ENCODE results near the gene RFNG.

RFNG gene

DNA sequence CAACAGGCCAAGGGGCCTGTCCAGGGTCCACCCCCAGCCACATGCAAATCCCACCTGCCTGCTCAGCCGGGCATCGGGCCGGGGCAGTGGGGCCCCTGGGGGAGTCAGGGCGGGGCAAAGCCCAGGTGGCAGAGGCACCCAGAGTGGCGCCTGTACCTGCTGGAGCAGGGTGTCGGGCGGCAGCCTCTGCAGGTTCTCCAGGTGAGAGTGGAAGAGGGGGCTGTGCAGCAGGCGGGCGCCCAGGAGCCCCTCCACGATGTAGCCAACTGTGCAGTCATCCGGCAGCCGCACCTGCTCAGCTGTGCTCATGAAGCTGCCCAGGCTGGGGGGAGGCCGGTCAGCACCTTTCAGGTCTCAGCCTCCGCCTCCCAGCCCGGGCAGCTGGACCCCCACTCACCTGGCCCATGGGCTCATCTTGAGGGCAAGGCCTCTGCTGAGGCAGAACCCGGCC, 2.1 kb downstream of the RFNG start:
- H3K36me3 ChIP-seq (ENCODE audit: control insufficient read depth, insufficient read depth, low read length) = peaks cover 16% of the 10 kb centered on the region
- H3K4me3 ChIP-seq (ENCODE audit: insufficient read depth, low read depth, low read length, poor library complexity, severe bottlenecking) = no peak overlapping the region
- DNase-seq = no peak
- H3K9me3 ChIP-seq (ENCODE audit: control insufficient read depth, low read length) = no peaks in the 10 kb centered on the region
- peaks cover 25% of the 10 kb centered on the region for H3K4me1 ChIP-seq (ENCODE audit: control insufficient read depth, insufficient read depth, low read length, poor library complexity, severe bottlenecking)
- no peaks in the 10 kb centered on the region for H3K27me3 ChIP-seq (replicated peaks; ENCODE audit: control insufficient read depth, insufficient read depth, low read length, poor library complexity, severe bottlenecking)
- no peak overlapping the region for H3K27ac ChIP-seq (ENCODE audit: insufficient read depth, low read length, poor library complexity, severe bottlenecking)

DNA sequence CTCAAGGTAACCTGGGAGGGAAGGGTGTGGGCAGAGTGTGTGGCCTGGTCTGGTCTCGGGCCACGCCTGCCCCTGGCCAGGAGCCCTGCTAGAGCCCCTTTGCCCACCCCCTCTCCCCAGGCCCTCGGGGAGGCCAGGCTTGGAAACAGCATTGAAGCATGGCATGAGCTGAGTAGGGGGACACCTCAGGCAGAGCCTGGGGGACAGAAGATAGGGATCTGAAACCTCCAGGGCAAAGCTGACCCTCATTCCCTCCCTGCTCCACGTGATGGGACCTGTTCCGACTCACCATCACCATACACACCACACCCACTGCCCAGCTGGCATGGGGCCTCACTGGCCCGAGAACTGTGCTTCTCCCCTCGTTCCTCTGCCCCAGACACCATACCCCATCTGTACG, 2.5 kb downstream of the RFNG start:
- H3K36me3 ChIP-seq (ENCODE audit: control insufficient read depth, insufficient read depth, low read length) = peaks cover 11% of the 10 kb centered on the region
- no peaks in the 10 kb centered on the region for H3K9me3 ChIP-seq (ENCODE audit: control insufficient read depth, low read length)
- H3K27me3 ChIP-seq (replicated peaks; ENCODE audit: control insufficient read depth, insufficient read depth, low read length, poor library complexity, severe bottlenecking) = no peaks in the 10 kb centered on the region
- peaks cover 25% of the 10 kb centered on the region for H3K4me1 ChIP-seq (ENCODE audit: control insufficient read depth, insufficient read depth, low read length, poor library complexity, severe bottlenecking)
- no peak for DNase-seq
- H3K27ac ChIP-seq (ENCODE audit: insufficient read depth, low read length, poor library complexity, severe bottlenecking) = no peak overlapping the region
- H3K4me3 ChIP-seq (ENCODE audit: insufficient read depth, low read depth, low read length, poor library complexity, severe bottlenecking) = no peak overlapping the region

DNA sequence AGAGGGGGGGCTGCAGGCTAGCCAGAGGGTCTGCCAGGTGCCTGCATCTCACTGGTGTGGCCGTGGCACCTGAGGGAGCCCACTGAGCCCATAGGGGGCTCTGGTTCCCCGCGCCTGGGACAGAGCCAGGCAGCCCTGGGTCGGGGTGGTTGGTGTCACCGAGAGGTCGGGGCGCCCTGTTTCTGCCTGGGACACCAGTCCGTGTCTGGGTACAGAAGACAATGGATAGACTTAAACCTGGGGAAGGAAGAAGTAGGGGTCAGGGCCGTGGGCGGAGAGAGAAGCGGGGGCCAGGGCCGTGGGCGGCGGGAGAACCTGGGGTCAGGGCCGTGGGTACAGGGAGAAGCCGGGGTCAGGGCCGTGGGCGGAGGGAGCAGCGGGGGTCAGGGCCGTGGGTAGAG, 3.0 kb downstream of the RFNG start:
- no peaks in the 10 kb centered on the region for H3K27me3 ChIP-seq (replicated peaks; ENCODE audit: control insufficient read depth, insufficient read depth, low read length, poor library complexity, severe bottlenecking)
- peaks cover 6% of the 10 kb centered on the region for H3K36me3 ChIP-seq (ENCODE audit: control insufficient read depth, insufficient read depth, low read length)
- H3K4me1 ChIP-seq (ENCODE audit: control insufficient read depth, insufficient read depth, low read length, poor library complexity, severe bottlenecking) = peaks cover 23% of the 10 kb centered on the region
- H3K4me3 ChIP-seq (ENCODE audit: insufficient read depth, low read depth, low read length, poor library complexity, severe bottlenecking) = no peak overlapping the region
- no peak for DNase-seq
- no peak overlapping the region for H3K27ac ChIP-seq (ENCODE audit: insufficient read depth, low read length, poor library complexity, severe bottlenecking)
- H3K9me3 ChIP-seq (ENCODE audit: control insufficient read depth, low read length) = no peaks in the 10 kb centered on the region

DNA sequence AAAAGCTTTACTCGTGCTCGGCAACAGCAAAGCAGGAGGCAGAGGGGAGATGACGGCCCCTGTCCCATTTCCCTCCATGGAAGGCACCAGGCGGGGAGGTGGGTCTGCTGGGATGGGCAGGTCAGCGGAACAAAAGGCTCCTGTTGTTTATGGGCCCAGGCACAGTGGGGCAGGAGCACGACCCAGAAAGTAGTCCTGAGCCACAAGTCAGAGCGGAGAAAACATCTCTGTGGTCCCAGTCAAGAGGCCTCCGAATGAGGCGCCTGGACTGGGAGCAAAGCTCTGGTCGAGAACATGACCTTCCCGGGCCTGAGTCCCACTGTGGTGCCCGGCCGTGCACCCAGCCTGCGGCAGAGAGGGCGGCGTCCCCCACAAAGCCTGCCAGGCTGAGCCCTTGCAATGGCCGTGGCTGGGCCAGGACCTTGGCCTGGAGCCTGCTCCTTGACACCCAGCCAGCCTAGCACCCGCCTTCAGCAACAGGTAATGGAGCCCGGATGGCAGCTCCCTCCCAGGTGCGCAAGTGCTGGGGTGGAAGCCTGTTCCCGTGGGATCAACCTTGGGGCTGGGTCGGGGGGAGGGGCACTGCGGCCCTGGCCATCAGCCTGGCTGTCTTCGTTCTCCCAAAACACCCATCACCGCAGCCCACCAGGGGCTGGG, 3.6 kb downstream of the RFNG start:
- Histone ChIP-seq H3K27ac (ENCODE audit: insufficient read depth, low read length, poor library complexity, severe bottlenecking) (no peak overlapping the region), H3K4me3 (ENCODE audit: insufficient read depth, low read depth, low read length, poor library complexity, severe bottlenecking) (no peak overlapping the region), H3K9me3 (ENCODE audit: control insufficient read depth, low read length) (no peaks in the 10 kb centered on the region), H3K36me3 (ENCODE audit: control insufficient read depth, insufficient read depth, low read length) (peaks cover 4% of the 10 kb centered on the region), H3K27me3 (replicated peaks; ENCODE audit: control insufficient read depth, insufficient read depth, low read length, poor library complexity, severe bottlenecking) (no peaks in the 10 kb centered on the region), H3K4me1 (ENCODE audit: control insufficient read depth, insufficient read depth, low read length, poor library complexity, severe bottlenecking) (peaks cover 18% of the 10 kb centered on the region)
- DNase-seq = no peak

- peaks cover 4% of the 10 kb centered on the region for H3K36me3 ChIP-seq (ENCODE audit: control insufficient read depth, insufficient read depth, low read length)
- H3K27me3 ChIP-seq (replicated peaks; ENCODE audit: control insufficient read depth, insufficient read depth, low read length, poor library complexity, severe bottlenecking) = no peaks in the 10 kb centered on the region
- H3K4me3 ChIP-seq (ENCODE audit: insufficient read depth, low read depth, low read length, poor library complexity, severe bottlenecking) = no peak overlapping the region
Observed at GRCh38 chr17:82047379-82047778, 4.2 kb downstream of the RFNG start.

GRCh38 chr17:82046903-82047302, 4.7 kb downstream of the RFNG start:
- Histone ChIP-seq H3K27ac (ENCODE audit: insufficient read depth, low read length, poor library complexity, severe bottlenecking) (no peak overlapping the region), H3K36me3 (ENCODE audit: control insufficient read depth, insufficient read depth, low read length) (peaks cover 4% of the 10 kb centered on the region), H3K4me3 (ENCODE audit: insufficient read depth, low read depth, low read length, poor library complexity, severe bottlenecking) (no peak overlapping the region), H3K27me3 (replicated peaks; ENCODE audit: control insufficient read depth, insufficient read depth, low read length, poor library complexity, severe bottlenecking) (no peaks in the 10 kb centered on the region), H3K9me3 (ENCODE audit: control insufficient read depth, low read length) (no peaks in the 10 kb centered on the region), H3K4me1 (ENCODE audit: control insufficient read depth, insufficient read depth, low read length, poor library complexity, severe bottlenecking) (peaks cover 9% of the 10 kb centered on the region)
- DNase-seq = no peak

More at GRCh38 chr17:82047379-82047778, 4.2 kb downstream of the RFNG start:
- peaks cover 12% of the 10 kb centered on the region for H3K4me1 ChIP-seq (ENCODE audit: control insufficient read depth, insufficient read depth, low read length, poor library complexity, severe bottlenecking)
- DNase-seq = no peak
- no peak overlapping the region for H3K27ac ChIP-seq (ENCODE audit: insufficient read depth, low read length, poor library complexity, severe bottlenecking)
- H3K9me3 ChIP-seq (ENCODE audit: control insufficient read depth, low read length) = no peaks in the 10 kb centered on the region

GRCh38 chr17:82045936-82046484, 5.6 kb downstream of the RFNG start:
- H3K9me3 ChIP-seq (ENCODE audit: control insufficient read depth, low read length) = no peaks in the 10 kb centered on the region
- DNase-seq = no peak
- H3K27ac ChIP-seq (ENCODE audit: insufficient read depth, low read length, poor library complexity, severe bottlenecking) = no peak overlapping the region
- no peaks in the 10 kb centered on the region for H3K27me3 ChIP-seq (replicated peaks; ENCODE audit: control insufficient read depth, insufficient read depth, low read length, poor library complexity, severe bottlenecking)
- peaks cover 9% of the 10 kb centered on the region for H3K4me1 ChIP-seq (ENCODE audit: control insufficient read depth, insufficient read depth, low read length, poor library complexity, severe bottlenecking)
- H3K4me3 ChIP-seq (ENCODE audit: insufficient read depth, low read depth, low read length, poor library complexity, severe bottlenecking) = no peak overlapping the region
- peaks cover 4% of the 10 kb centered on the region for H3K36me3 ChIP-seq (ENCODE audit: control insufficient read depth, insufficient read depth, low read length)

GRCh38 chr17:82043507-82043906, 8.1 kb downstream of the RFNG start:
- no peak overlapping the region for H3K4me3 ChIP-seq (ENCODE audit: insufficient read depth, low read depth, low read length, poor library complexity, severe bottlenecking)
- no peaks in the 10 kb centered on the region for H3K27me3 ChIP-seq (replicated peaks; ENCODE audit: control insufficient read depth, insufficient read depth, low read length, poor library complexity, severe bottlenecking)
- DNase-seq = no peak
- peaks cover 4% of the 10 kb centered on the region for H3K36me3 ChIP-seq (ENCODE audit: control insufficient read depth, insufficient read depth, low read length)
- H3K4me1 ChIP-seq (ENCODE audit: control insufficient read depth, insufficient read depth, low read length, poor library complexity, severe bottlenecking) = no peaks in the 10 kb centered on the region
- H3K9me3 ChIP-seq (ENCODE audit: control insufficient read depth, low read length) = no peaks in the 10 kb centered on the region
- no peak overlapping the region for H3K27ac ChIP-seq (ENCODE audit: insufficient read depth, low read length, poor library complexity, severe bottlenecking)

DNA sequence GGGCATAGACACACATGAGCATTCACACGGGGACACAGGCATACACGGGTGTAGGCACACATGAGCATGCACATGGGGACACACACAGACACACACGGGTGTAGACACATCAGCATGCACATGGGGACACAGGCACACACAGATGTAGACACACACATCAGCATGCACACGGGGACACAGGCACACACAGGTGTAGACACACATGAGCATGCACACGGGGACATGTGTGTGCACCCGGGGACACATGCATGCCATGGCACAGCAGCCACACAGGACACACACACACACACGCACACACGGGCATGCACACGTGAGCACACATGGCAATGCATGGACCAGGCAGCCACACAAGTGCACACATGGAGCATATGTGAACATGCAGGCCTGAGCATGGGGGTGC, 9.0 kb downstream of the RFNG start:
- no peak overlapping the region for H3K4me3 ChIP-seq (ENCODE audit: insufficient read depth, low read depth, low read length, poor library complexity, severe bottlenecking)
- H3K36me3 ChIP-seq (ENCODE audit: control insufficient read depth, insufficient read depth, low read length) = peaks cover 4% of the 10 kb centered on the region
- H3K27me3 ChIP-seq (replicated peaks; ENCODE audit: control insufficient read depth, insufficient read depth, low read length, poor library complexity, severe bottlenecking) = no peaks in the 10 kb centered on the region
- DNase-seq = no peak
- H3K27ac ChIP-seq (ENCODE audit: insufficient read depth, low read length, poor library complexity, severe bottlenecking) = no peak overlapping the region
- H3K4me1 ChIP-seq (ENCODE audit: control insufficient read depth, insufficient read depth, low read length, poor library complexity, severe bottlenecking) = no peaks in the 10 kb centered on the region
- no peaks in the 10 kb centered on the region for H3K9me3 ChIP-seq (ENCODE audit: control insufficient read depth, low read length)

- Histone ChIP-seq H3K4me1 (ENCODE audit: control insufficient read depth, insufficient read depth, low read length, poor library complexity, severe bottlenecking) (peaks cover 7% of the 10 kb centered on the region), H3K36me3 (ENCODE audit: control insufficient read depth, insufficient read depth, low read length) (no peaks in the 10 kb centered on the region)
- DNase-seq = no peak
Observed at GRCh38 chr17:82041144-82041814, 10.3 kb downstream of the RFNG start.

More at GRCh38 chr17:82041144-82041814, 10.3 kb downstream of the RFNG start:
- Histone ChIP-seq H3K9me3 (ENCODE audit: control insufficient read depth, low read length) (no peaks in the 10 kb centered on the region), H3K27ac (ENCODE audit: insufficient read depth, low read length, poor library complexity, severe bottlenecking) (no peak overlapping the region), H3K4me3 (ENCODE audit: insufficient read depth, low read depth, low read length, poor library complexity, severe bottlenecking) (no peak overlapping the region), H3K27me3 (replicated peaks; ENCODE audit: control insufficient read depth, insufficient read depth, low read length, poor library complexity, severe bottlenecking) (no peaks in the 10 kb centered on the region)

All from effector memory CD4-positive, alpha-beta T cell (primary cell).